IMR-90 (cell line): ENCODE data around the gene KLK12. TPM values are rescaled to one million over a fixed set of nuclear protein-coding genes. Genes with fewer than 3 reads are reported as not detected.

Experiments
- ATAC-seq: fragments of 200-7000 bp; cut with Tn5 transposase; 2 replicates; pipeline ENCODE4 v1.9.1; 2020; ENCODE audit warnings: low read depth, mild to moderate bottlenecking, moderate library complexity
- BruUV-seq: library from RNA; stranded (reverse); fragments of 400-500 nt; replicated peaks from 2 replicates; lab custom pipeline; 2021; lab: Mats Ljungman, UMichigan
- CTCF ChIA-PET: fragments of 300-600 bp; formaldehyde crosslinking; extraction: SDS; loops from one replicate; lab custom pipeline; 2021; ENCODE audit warnings: antibody characterized with exemption; lab: Yijun Ruan, JAX
- POLR2A ChIA-PET: fragments of 300-600 bp; sonication (Branson Sonifier 250); formaldehyde crosslinking; loops from one replicate; lab custom pipeline; 2022; ENCODE audit warnings: antibody characterized with exemption; ENCODE audit not compliant: unreplicated experiment; lab: Charles Lee
- DNase-seq: peaks from one replicate; pipeline ENCODE4 v3.0.0; 2013
- H2AFZ ChIP-seq: replicated peaks from 2 replicates; pipeline ENCODE3; 2013; ENCODE audit warnings: low read length, mild to moderate bottlenecking; ENCODE audit not compliant: poor library complexity
- H2AK5ac ChIP-seq: 2 replicates; pipeline ENCODE4 v1.6.1; 2013; ENCODE audit warnings: low read depth, low read length, inconsistent platforms
- H2AK9ac ChIP-seq: replicated peaks from 2 replicates; pipeline ENCODE3; 2013; ENCODE audit warnings: mild to moderate bottlenecking, low read depth, low read length, moderate library complexity; ENCODE audit not compliant: poor library complexity
- H2BK120ac ChIP-seq: 2 replicates; pipeline ENCODE4 v1.6.1; 2013; ENCODE audit warnings: low read depth, low read length, inconsistent platforms
- H2BK15ac ChIP-seq: 3 replicates; pipeline ENCODE4 v1.6.1; 2013; ENCODE audit warnings: low read depth, low read length, inconsistent platforms
- H2BK20ac ChIP-seq: 2 replicates; pipeline ENCODE4 v1.6.1; 2013; ENCODE audit warnings: low read depth, mild to moderate bottlenecking, inconsistent platforms, low read length, moderate library complexity
- H2BK5ac ChIP-seq: 2 replicates; pipeline ENCODE4 v1.6.1; 2013; ENCODE audit warnings: mild to moderate bottlenecking, low read depth, low read length, inconsistent platforms; ENCODE audit not compliant: poor library complexity, severe bottlenecking
- H3K14ac ChIP-seq: replicated peaks from 2 replicates; pipeline ENCODE4 v1.6.1; 2013; ENCODE audit warnings: low read depth, low read length, inconsistent platforms
- H3K18ac ChIP-seq: 2 replicates; pipeline ENCODE4 v1.6.1; 2013; ENCODE audit warnings: low read depth, low read length, control low read depth
- H3K23ac ChIP-seq: 2 replicates; pipeline ENCODE4 v1.6.1; 2013; ENCODE audit warnings: low read depth, low read length, inconsistent platforms
- H3K27ac ChIP-seq: 2 replicates; pipeline ENCODE4 v1.5.1; 2013; ENCODE audit warnings: mild to moderate bottlenecking, control low read depth, low read length; ENCODE audit not compliant: insufficient read depth
- H3K27me3 ChIP-seq: 2 replicates; pipeline ENCODE4 v1.6.1; 2013; ENCODE audit warnings: low read length; ENCODE audit not compliant: control insufficient read depth, insufficient read depth
- H3K36me3 ChIP-seq: 2 replicates; pipeline ENCODE4 v1.6.1; 2013; ENCODE audit warnings: low read length, mixed read lengths; ENCODE audit not compliant: control insufficient read depth, insufficient read depth
- H3K4ac ChIP-seq: 2 replicates; pipeline ENCODE4 v1.6.1; 2013; ENCODE audit warnings: low read depth, low read length, inconsistent platforms
- H3K4me1 ChIP-seq: 2 replicates; pipeline ENCODE4 v1.6.1; 2013; ENCODE audit warnings: low read length, mixed read lengths; ENCODE audit not compliant: control insufficient read depth, insufficient read depth
- H3K4me2 ChIP-seq: 2 replicates; pipeline ENCODE4 v1.6.1; 2013; ENCODE audit warnings: low read depth, mild to moderate bottlenecking, control low read depth, low read length, moderate library complexity
- H3K4me3 ChIP-seq: 2 replicates; pipeline ENCODE4 v1.5.1; 2013; ENCODE audit warnings: low read depth, mild to moderate bottlenecking, control low read depth, low read length, moderate library complexity; ENCODE audit not compliant: insufficient read depth
- H3K56ac ChIP-seq: 2 replicates; pipeline ENCODE4 v1.6.1; 2013; ENCODE audit warnings: low read length, inconsistent platforms; ENCODE audit not compliant: insufficient read depth; ENCODE audit errors: extremely low read depth
- H3K79me1 ChIP-seq, 2 experiments: 2 replicates each; pipeline ENCODE4 v1.6.1; 2013; ENCODE audit warnings: low read length in 2 of 2, inconsistent platforms in 1 of 2, low read depth in 1 of 2
- H3K9ac ChIP-seq: 2 replicates; pipeline ENCODE4 v1.6.1; 2013; ENCODE audit warnings: low read depth, low read length, control low read depth
- H3K9me1 ChIP-seq: 2 replicates; pipeline ENCODE4 v1.6.1; 2013; ENCODE audit warnings: low read length, inconsistent platforms; ENCODE audit not compliant: insufficient read depth
- H3K9me3 ChIP-seq: 2 replicates; pipeline ENCODE4 v1.6.1; 2013; ENCODE audit warnings: low read length; ENCODE audit not compliant: control insufficient read depth, insufficient read depth
- H4K20me1 ChIP-seq: 2 replicates; pipeline ENCODE4 v1.6.1; 2013; ENCODE audit warnings: low read length, inconsistent platforms; ENCODE audit not compliant: insufficient read depth
- H4K5ac ChIP-seq: 2 replicates; pipeline ENCODE4 v1.6.1; 2013; ENCODE audit warnings: mild to moderate bottlenecking, low read depth, low read length, control low read depth
- H4K8ac ChIP-seq, 2 experiments: 2 replicates each; pipeline ENCODE4 v1.6.1; 2013; ENCODE audit warnings: low read depth in 2 of 2, low read length in 2 of 2, control low read depth in 1 of 2, inconsistent platforms in 1 of 2
- H4K91ac ChIP-seq: 2 replicates; pipeline ENCODE4 v1.6.1; 2013; ENCODE audit warnings: low read depth, low read length, inconsistent platforms; ENCODE audit not compliant: insufficient read depth
- BHLHE40 ChIP-seq: fragments of 150-350 bp; IDR thresholded peaks from 2 replicates; pipeline ENCODE4 v1.6.1; 2016; ENCODE audit warnings: mild to moderate bottlenecking, low read depth, low read length
- CEBPB ChIP-seq: IDR thresholded peaks from 2 replicates; pipeline ENCODE4 v1.6.1; 2012; ENCODE audit warnings: low read depth, low read length, improper control_type of control experiment
- CHD1 ChIP-seq: IDR thresholded peaks from 2 replicates; pipeline ENCODE4 v1.6.1; 2012; ENCODE audit warnings: low read depth, low read length, improper control_type of control experiment
- CTCF ChIP-seq: conservative IDR thresholded peaks from 2 replicates; pipeline ENCODE4 v1.5.1; 2012; ENCODE audit warnings: mild to moderate bottlenecking, low read depth, low read length, improper control_type of control experiment
- ELK1 ChIP-seq: fragments of 150-350 bp; IDR thresholded peaks from 2 replicates; pipeline ENCODE4 v1.6.1; 2016; ENCODE audit warnings: low read depth, mild to moderate bottlenecking, low read length, moderate library complexity, borderline replicate concordance
- FOS ChIP-seq: fragments of 150-350 bp; IDR thresholded peaks from 2 replicates; pipeline ENCODE4 v1.6.1; 2016; ENCODE audit warnings: low read depth, low read length
- MAFK ChIP-seq: IDR thresholded peaks from 2 replicates; pipeline ENCODE4 v1.6.1; 2012; ENCODE audit warnings: low read depth, low read length, improper control_type of control experiment
- MAZ ChIP-seq: IDR thresholded peaks from 2 replicates; pipeline ENCODE4 v1.6.1; 2012; ENCODE audit warnings: low read depth, mild to moderate bottlenecking, low read length, improper control_type of control experiment, moderate library complexity, borderline replicate concordance
- MXI1 ChIP-seq: IDR thresholded peaks from 2 replicates; pipeline ENCODE4 v1.6.1; 2012; ENCODE audit warnings: low read depth, mild to moderate bottlenecking, low read length, moderate library complexity, borderline replicate concordance
- NFE2L2 ChIP-seq: fragments of 150-350 bp; IDR thresholded peaks from 2 replicates; pipeline ENCODE4 v1.6.1; 2016; ENCODE audit warnings: low read depth, mild to moderate bottlenecking, low read length
- POLR2A ChIP-seq: IDR thresholded peaks from 2 replicates; pipeline ENCODE4 v1.6.1; 2012; ENCODE audit warnings: mild to moderate bottlenecking, low read depth, low read length
- RAD21 ChIP-seq: IDR thresholded peaks from 2 replicates; pipeline ENCODE4 v1.6.1; 2012; ENCODE audit warnings: low read length, improper control_type of control experiment
- RCOR1 ChIP-seq: IDR thresholded peaks from 2 replicates; pipeline ENCODE4 v1.6.1; 2012; ENCODE audit warnings: mild to moderate bottlenecking, low read length, improper control_type of control experiment; ENCODE audit not compliant: insufficient replicate concordance
- RFX5 ChIP-seq: IDR thresholded peaks from 2 replicates; pipeline ENCODE4 v1.8.0; 2012; ENCODE audit warnings: low read depth, mild to moderate bottlenecking, low read length, moderate library complexity
- SMC3 ChIP-seq: fragments of 150-350 bp; IDR thresholded peaks from 2 replicates; pipeline ENCODE4 v1.6.1; 2016; ENCODE audit warnings: low read depth, mild to moderate bottlenecking, antibody characterized with exemption, low read length, moderate library complexity
- USF2 ChIP-seq: fragments of 150-350 bp; IDR thresholded peaks from 2 replicates; pipeline ENCODE4 v1.6.1; 2017; ENCODE audit warnings: mild to moderate bottlenecking, antibody characterized with exemption, low read length, low read depth
- WGBS, 2 experiments: methylation state at CpG; one replicate each; pipeline versions ENCODE4 v1.1.5 to v1.1.7; 2013; ENCODE audit warnings: missing lambda C conversion rate in 2 of 2; ENCODE audit not compliant: insufficient read length in 1 of 2; ENCODE audit errors: extremely low coverage in 2 of 2; 5-methylcytosine and 5-hydroxymethylcytosine counted together
- dilution Hi-C: fragments of 300-500 bp; cut with HindIII; formaldehyde crosslinking; loops from one replicate; pipeline ENCODE4 v1.14.3; 2018; ENCODE audit warnings: low sequenced_read_pairs; ENCODE audit not compliant: unreplicated experiment
- in situ Hi-C: fragments of 300-500 bp; cut with MboI; formaldehyde crosslinking; loops from 3 replicates; pipeline ENCODE4 v1.14.3; 2019; ENCODE audit warnings: low sequenced_read_pairs, inconsistent platforms, mixed read lengths
- intact Hi-C: fragments of 100-400 bp; cut with micrococcal nuclease; formaldehyde crosslinking; loops from 2 replicates; pipeline ENCODE4 v1.10.0; 2022
- polyA plus RNA-seq, 3 experiments: library from polyadenylated mRNA; depleted of rRNA; stranded (reverse); fragments of >200 nt; gene quantifications; 2 replicates each; pipeline ENCODE4 v1.2.3, GENCODE V29; 2012; ENCODE audit warnings: low replicate concordance in 1 of 3
- total RNA-seq: library from RNA; depleted of rRNA; stranded (reverse); fragments of >200 nt; gene quantifications from 2 replicates; pipeline ENCODE4 v1.2.3, GENCODE V29; 2012

KLK12 gene
- total and polyA plus RNA-seq, 2 of the 4 experiments (the other 2 are of a cell fraction) = not detected

- no peaks in the 10 kb centered on the region for H3K27me3 ChIP-seq
- WGBS, 2 experiments = 48% methylated on average over 3 of the region's 8 CpGs; no CpG with 5 or more reads in 1 of the 2 experiments
- ChIA-PET POLR2A (no interaction called here), CTCF (no interaction called here)
- no peak overlapping the region for H3K27ac ChIP-seq
- H2AK5ac ChIP-seq = no peak overlapping the region
- H3K14ac ChIP-seq = no peak overlapping the region
- no peak overlapping the region for H4K91ac ChIP-seq
- ATAC-seq (no peak), DNase-seq (no peak)
- no peaks in the 10 kb centered on the region for H4K20me1 ChIP-seq
- H2BK120ac ChIP-seq = no peak overlapping the region
- no peak overlapping the region for H3K23ac ChIP-seq
- no peak overlapping the region for H2AK9ac ChIP-seq
- intact Hi-C loops (no loop called here), in situ Hi-C loops (no loop called here), dilution Hi-C loops (no loop called here)
- no peak overlapping the region for H3K4me3 ChIP-seq
- no peak overlapping the region for H3K4ac ChIP-seq
- no peak overlapping the region for H2AFZ ChIP-seq
- no peak overlapping the region for H3K18ac ChIP-seq
- no peak overlapping the region for H2BK15ac ChIP-seq
- peaks cover 4% of the 10 kb centered on the region for H3K9me3 ChIP-seq
- no peak overlapping the region for H4K5ac ChIP-seq
- BruUV-seq = no TSS peak
- no peaks in the 10 kb centered on the region for H3K79me1 ChIP-seq
- H4K8ac ChIP-seq = no peak overlapping the region
- H2BK20ac ChIP-seq = no peak overlapping the region
- H3K56ac ChIP-seq = no peak overlapping the region
- no peaks in the 10 kb centered on the region for H3K36me3 ChIP-seq
- no peak for TF ChIP-seq MAFK
- no peak for TF ChIP-seq CTCF
- TF ChIP-seq CEBPB = no peak
- no peak for TF ChIP-seq MXI1
- no peak for TF ChIP-seq CHD1
- TF ChIP-seq RCOR1 = no peak
- no peak for TF ChIP-seq POLR2A
- no peak for TF ChIP-seq FOS
- no peak for TF ChIP-seq RFX5
- no peak for TF ChIP-seq SMC3
- no peak for TF ChIP-seq NFE2L2
- no peak for TF ChIP-seq ELK1
- TF ChIP-seq USF2 = no peak
- no peak for TF ChIP-seq MAZ
- TF ChIP-seq RAD21 = no peak
- TF ChIP-seq BHLHE40 = no peak
- no peak overlapping the region for H3K4me2 ChIP-seq
- no peak overlapping the region for H2BK5ac ChIP-seq
- H3K4me1 ChIP-seq = no peaks in the 10 kb centered on the region
- no peak overlapping the region for H3K9ac ChIP-seq
- no peaks in the 10 kb centered on the region for H3K9me1 ChIP-seq
Observed at GRCh38 chr19:51006406-51006805, 28.4 kb downstream of the KLK12 start.
